Measurements from ENCODE around the gene RCOR2.

Gene RCOR2

DNA sequence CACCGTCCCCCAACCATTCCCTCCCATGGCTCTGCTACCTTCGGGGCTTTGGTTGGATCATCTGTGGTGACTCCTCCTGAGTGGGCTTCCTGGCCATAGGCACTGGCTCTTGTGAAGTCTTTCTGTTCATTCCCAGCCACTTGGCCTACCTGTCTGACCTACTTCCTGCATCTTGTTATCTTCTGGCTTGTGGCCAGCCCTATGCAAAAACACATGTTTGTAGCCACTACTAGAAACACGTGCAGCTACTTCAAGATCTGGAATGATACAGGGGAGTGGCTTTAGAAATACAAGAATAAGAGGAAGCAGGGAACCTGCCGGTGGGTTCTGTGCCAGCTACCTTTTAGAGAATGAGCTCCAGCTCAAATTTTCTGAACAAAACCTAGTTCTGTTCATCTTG, 20.9 kb downstream of the RCOR2 start:
- Histone ChIP-seq H3K27me3 (no peaks in the 10 kb centered on the region), H3K4me1 (ENCODE audit: control insufficient read depth in 1 of 2, insufficient read depth in 1 of 2, low read depth in 1 of 2, low read length in 1 of 2) (peaks cover 15 to 16% of the 10 kb centered on the region in 2 experiments), H3K9me3 (no peaks in the 10 kb centered on the region), H3K36me3 (peaks cover 78% of the 10 kb centered on the region), H3K4me3 (ENCODE audit: low read depth in 1 of 2, low read length in 1 of 2) (no peak overlapping the region), H3K27ac (no peak overlapping the region)
- TF ChIP-seq CTCF (IDR thresholded peaks at IDR 0.05): no peak

GRCh38 chr11:63893355-63893754, 23.6 kb downstream of the RCOR2 start:
- Histone ChIP-seq H3K9me3 (no peaks in the 10 kb centered on the region), H3K36me3 (peaks cover 51% of the 10 kb centered on the region), H3K27ac (no peak overlapping the region), H3K27me3 (no peaks in the 10 kb centered on the region), H3K4me1 (ENCODE audit: control insufficient read depth in 1 of 2, insufficient read depth in 1 of 2, low read depth in 1 of 2, low read length in 1 of 2) (peaks cover 40 to 43% of the 10 kb centered on the region in 2 experiments), H3K4me3 (ENCODE audit: low read depth in 1 of 2, low read length in 1 of 2) (no peak overlapping the region)
- TF ChIP-seq CTCF (IDR thresholded peaks at IDR 0.05): no peak

DNA sequence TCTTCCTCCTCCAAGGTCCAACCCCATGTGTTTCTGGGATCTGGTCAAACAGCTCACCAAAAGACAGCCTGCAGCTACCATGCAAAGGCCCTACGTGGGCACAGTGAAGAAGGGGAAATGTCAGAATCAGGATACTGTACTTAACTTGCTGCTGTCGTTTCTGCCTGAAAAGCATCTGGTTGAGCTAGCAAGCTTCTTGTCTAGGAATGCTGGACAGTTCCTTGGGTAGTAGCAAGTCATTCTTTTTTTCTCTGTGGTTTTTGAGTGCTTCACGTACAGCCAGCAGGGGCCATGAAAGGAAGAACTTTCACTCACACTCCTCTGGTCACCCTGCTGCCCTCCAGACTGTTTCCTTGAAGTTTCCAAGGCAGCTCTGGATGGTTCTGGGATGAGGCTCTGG, 24.7 kb downstream of the RCOR2 start:
- H3K27me3 ChIP-seq: no peaks in the 10 kb centered on the region
- peaks cover 40% of the 10 kb centered on the region for H3K36me3 ChIP-seq
- TF ChIP-seq CTCF (IDR thresholded peaks at IDR 0.05): no peak
- H3K4me3 ChIP-seq (ENCODE audit: low read depth in 1 of 2, low read length in 1 of 2): peak overlapping the region in 1 of 2 experiments; percentile 10
- H3K4me1 ChIP-seq (ENCODE audit: control insufficient read depth in 1 of 2, insufficient read depth in 1 of 2, low read depth in 1 of 2, low read length in 1 of 2): peaks cover 51 to 54% of the 10 kb centered on the region in 2 experiments
- no peaks in the 10 kb centered on the region for H3K9me3 ChIP-seq
- H3K27ac ChIP-seq: peak overlapping the region; percentile 92

DNA sequence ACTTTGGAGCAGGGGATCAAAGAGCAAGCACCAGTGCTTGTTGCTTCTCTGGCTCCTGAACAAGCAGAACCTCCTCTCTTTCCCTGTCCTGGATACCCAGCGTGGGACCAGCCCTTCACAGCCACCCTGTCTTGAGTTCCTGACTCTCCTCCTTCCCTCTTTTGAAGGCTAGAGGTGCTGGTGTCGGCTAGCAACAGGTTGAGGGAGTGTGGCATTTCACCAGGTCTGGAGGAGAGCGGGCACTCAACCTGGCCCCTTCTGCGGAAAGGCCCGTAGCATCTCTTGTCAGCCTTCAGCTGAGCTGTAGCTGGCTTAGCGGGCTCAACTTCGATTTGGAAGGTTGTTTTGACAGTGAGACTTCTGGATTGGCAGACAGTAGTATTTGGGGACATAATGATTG, 26.6 kb downstream of the RCOR2 start:
- peak overlapping the region; percentile 76 to 92 for H3K4me3 ChIP-seq (ENCODE audit: low read depth in 1 of 2, low read length in 1 of 2)
- H3K9me3 ChIP-seq: no peaks in the 10 kb centered on the region
- peaks cover 21% of the 10 kb centered on the region for H3K36me3 ChIP-seq
- H3K27ac ChIP-seq: peak overlapping the region; percentile 92
- peaks cover 69 to 70% of the 10 kb centered on the region in 2 experiments for H3K4me1 ChIP-seq (ENCODE audit: control insufficient read depth in 1 of 2, insufficient read depth in 1 of 2, low read depth in 1 of 2, low read length in 1 of 2)
- H3K27me3 ChIP-seq: no peaks in the 10 kb centered on the region
- TF ChIP-seq CTCF (IDR thresholded peaks at IDR 0.05): no peak

DNA sequence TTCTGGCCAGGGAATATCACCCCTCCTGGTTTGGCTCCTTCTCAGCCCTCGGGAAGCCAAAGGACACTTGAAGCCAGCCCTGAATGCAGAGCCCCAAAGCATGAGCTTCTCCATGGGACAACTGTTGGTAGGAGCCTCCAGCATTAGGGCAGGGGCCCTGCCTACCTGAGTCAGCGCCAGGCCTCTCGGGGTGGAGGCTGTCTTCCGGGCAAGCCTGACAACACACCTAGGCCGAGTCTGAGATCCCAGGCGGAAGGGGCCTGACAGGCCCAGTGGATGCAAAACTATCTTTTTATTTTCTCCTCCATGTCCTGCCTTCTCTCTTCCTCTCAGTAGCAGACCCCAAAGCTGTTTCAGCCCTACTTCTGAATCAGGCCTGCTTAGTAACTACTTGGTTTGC, 27.6 kb downstream of the RCOR2 start:
- Histone ChIP-seq H3K9me3 (no peaks in the 10 kb centered on the region), H3K4me3 (ENCODE audit: low read depth in 1 of 2, low read length in 1 of 2) (peak overlapping the region; percentile 76 to 92), H3K36me3 (peaks cover 14% of the 10 kb centered on the region), H3K4me1 (ENCODE audit: control insufficient read depth in 1 of 2, insufficient read depth in 1 of 2, low read depth in 1 of 2, low read length in 1 of 2) (peaks cover 76 to 79% of the 10 kb centered on the region in 2 experiments), H3K27me3 (no peaks in the 10 kb centered on the region), H3K27ac (peak overlapping the region; percentile 92)
- no peak for TF ChIP-seq CTCF (IDR thresholded peaks at IDR 0.05)

Measured in neutrophil (primary cell).